ENCODE measurements around the gene MOB2.

DNA sequence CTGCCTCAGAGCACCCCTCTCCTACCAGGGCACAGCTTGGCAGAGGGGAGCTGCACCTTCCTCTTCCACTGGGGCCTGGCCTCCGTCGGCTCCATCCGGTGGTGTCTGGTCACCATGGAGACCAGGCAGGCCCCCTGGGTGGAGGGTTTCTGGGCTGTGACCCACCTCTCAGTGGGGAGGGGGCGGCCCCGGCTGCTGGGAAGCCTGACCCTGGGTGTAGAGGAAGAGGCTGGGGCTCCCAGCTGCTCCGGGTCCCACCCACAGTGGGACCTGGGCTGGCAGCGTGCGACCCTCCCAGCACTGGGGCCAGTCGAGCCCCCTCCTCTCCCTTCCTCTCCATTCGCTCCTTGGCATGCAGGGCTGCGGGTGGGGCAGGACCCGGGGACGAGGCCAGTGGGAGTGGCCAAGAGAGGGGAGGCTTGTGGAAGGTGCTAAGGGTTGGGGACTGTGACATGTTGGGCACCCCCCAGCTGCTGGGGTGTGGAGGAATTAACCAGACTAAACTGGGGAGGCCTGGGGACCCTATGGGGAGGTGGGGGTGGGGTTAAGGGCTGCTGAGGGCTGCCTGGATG, 50.0 kb downstream of the MOB2 start:
- TF ChIP-seq POLR2AphosphoS5 (IDR thresholded peaks at IDR 0.05; ENCODE audit: borderline replicate concordance, low read depth, low read length) = no peak
- no peak for TF ChIP-seq EZH2 (IDR thresholded peaks at IDR 0.05)

Measured in SK-N-MC (cell line).